Suprapubic skin (tissue), 2 donors: Measurements from ENCODE around the gene WDR1.

Experiments
- EP300 ChIP-seq: sonication (generic); formaldehyde crosslinking; IDR thresholded peaks from one replicate; pipeline ENCODE4 v1.6.1; 2017; ENCODE audit warnings: antibody characterized with exemption
- POLR2A ChIP-seq, 2 donors: fragments of 450-650 bp; IDR thresholded peaks; one replicate each; pipeline ENCODE4 v1.6.1; 2017; ENCODE audit warnings: antibody characterized with exemption in 2 of 2, mild to moderate bottlenecking in 2 of 2, moderate library complexity in 2 of 2

- TF ChIP-seq POLR2A (IDR thresholded peaks at IDR 0.05) (no peak), EP300 (no peak)
Measured at GRCh38 chr4:10160281-10160856, 43.8 kb upstream of the WDR1 start.
